Left lobe of liver (tissue), 2 donors: ENCODE data around the gene SPTBN5. TPM values are rescaled to one million over a fixed set of nuclear protein-coding genes. Genes with fewer than 3 reads are reported as not detected.
"Not testable (repeated sequence)": the region's sequence is repeated elsewhere in the genome, so short reads cannot be mapped to it uniquely, and the experiment has no call there.

Source experiments
- ATAC-seq: fragments of 200-7000 bp; cut with Tn5 transposase; one replicate; pipeline ENCODE4 v1.9.1; 2020; ENCODE audit warnings: mild to moderate bottlenecking, moderate library complexity
- DNase-seq: peaks from one replicate; pipeline ENCODE4 v3.0.0-alpha.2; 2020; ENCODE audit warnings: low spot score
- total RNA-seq: library from RNA; stranded (reverse); gene quantifications from one replicate; pipeline ENCODE4 v1.2.1, GENCODE V29; 2021
- donor health status: DM: no; HTN: no; CAD: no; lungs with moderate emphysema.
- donor health status: DM: no; HTN: yes; CAD: no.

The SPTBN5 gene
- total RNA-seq, 1 donor from 2014 or later: 3.5 TPM

DNA sequence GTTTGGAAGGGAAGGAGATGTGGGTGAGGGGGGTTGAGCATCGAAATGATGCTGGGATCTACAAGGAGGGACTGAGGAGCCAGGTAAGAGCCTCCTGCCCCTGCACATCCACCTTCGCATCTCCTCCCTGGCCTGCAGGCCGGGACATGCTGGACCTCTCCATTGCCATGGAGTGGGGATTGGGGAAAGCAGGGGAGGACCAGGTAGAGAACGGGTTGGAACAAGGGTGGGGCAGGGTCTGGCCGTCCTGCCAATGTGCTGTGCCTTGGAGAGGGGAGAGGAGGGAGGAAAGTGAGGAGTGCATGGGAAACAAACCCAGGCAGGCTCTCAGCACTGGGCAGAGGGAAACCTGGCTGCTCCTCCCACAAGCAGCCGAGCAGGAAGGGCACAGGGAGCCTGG is 44.6 kb downstream of the SPTBN5 start:
- DNase-seq (no peak), ATAC-seq (no peak)

DNA sequence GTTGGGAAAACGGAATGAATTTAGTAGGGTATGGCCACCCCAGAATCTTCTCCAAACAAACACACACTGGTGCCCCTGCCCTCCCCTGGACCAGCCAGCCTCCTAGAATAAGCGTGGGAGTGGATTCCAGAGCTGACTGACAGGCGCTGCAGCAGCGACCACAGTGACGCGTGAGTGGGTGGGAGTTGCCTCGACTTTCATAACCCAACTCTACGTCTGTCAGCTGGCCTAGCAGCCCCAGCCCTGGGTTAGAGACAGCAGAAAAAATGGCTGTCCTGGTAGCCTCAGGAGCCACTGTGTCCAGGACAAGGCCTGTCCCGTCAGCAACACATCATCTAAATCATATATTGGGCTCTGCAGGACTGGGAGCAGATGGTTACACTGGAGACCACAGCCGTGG is 45.2 kb downstream of the SPTBN5 start:
- DNase-seq: no peak
- no peak for ATAC-seq

DNA sequence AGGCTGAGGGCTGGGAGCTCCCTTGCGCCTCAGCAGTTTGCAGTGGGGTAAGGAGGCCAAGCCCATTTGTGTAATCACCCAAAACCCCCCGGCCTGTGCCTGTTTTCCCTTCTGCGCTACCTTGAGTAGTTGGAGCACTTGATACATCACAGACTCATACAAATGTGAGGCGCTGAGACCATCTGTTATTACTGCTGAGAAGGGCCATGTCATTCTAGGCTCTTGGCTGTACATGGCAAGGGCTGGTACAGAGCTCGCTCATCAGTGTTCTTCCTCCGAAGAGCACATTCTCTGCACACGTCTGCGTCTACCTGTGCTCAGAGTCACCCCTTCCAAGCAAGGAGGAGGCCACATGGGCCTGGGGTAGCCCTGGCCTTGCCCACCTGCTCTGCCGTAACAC is 45.9 kb downstream of the SPTBN5 start:
- ATAC-seq: no peak

DNA sequence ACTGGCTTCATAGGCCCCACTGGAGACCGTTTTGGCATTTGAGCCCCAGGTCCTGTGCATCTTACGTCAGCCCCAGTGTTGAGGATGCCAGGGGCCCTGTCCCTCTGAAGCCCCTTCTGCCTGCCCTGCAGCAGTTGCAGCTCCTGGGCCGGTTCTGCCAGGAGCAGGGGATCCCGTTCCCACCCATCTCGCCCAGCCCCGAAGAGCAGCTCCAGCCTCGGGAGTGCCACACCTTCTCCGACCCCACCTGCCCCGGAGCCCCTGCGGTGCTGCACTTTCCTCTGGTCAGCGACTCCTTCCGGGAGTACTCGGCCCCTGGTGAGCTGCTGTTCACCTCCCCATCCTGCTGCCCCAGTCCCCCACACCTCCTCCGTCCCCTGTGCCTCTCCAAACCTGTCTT is 46.6 kb downstream of the SPTBN5 start:
- ATAC-seq (no peak), DNase-seq (no peak)

More for the DNA sequence above, 45.9 kb downstream of the SPTBN5 start:
- DNase-seq: no peak

GRCh38 chr15:41844814-41845213 is 49.0 kb downstream of the SPTBN5 start:
- ATAC-seq (no peak), DNase-seq (no peak)

DNA sequence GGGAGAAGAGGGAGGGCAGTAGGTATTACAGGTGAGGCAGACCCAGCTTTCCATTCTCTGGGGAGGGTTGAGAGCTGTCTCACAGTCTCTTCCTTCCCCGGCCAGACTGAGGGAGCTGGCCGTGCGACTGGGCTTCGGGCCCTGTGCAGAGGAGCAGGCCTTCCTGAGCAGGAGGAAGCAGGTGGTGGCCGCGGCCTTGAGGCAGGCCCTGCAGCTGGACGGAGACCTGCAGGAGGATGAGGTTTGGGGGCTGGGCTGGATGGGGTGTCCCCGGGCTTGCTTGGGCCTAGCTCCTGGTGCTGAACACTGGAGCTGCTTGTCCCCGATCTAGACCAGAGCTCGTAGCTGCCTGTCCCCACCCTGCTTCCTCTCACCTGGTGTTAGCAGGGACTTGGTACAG is 50.3 kb downstream of the SPTBN5 start:
- ATAC-seq (no peak), DNase-seq (no peak)

- DNase-seq (no peak), ATAC-seq (no peak)
These were observed 51.6 kb downstream of the SPTBN5 start for GRCh38 chr15:41842229-41842628.

- DNase-seq (no peak), ATAC-seq (no peak)
These were observed 52.7 kb downstream of the SPTBN5 start for GRCh38 chr15:41841131-41841530.

DNA sequence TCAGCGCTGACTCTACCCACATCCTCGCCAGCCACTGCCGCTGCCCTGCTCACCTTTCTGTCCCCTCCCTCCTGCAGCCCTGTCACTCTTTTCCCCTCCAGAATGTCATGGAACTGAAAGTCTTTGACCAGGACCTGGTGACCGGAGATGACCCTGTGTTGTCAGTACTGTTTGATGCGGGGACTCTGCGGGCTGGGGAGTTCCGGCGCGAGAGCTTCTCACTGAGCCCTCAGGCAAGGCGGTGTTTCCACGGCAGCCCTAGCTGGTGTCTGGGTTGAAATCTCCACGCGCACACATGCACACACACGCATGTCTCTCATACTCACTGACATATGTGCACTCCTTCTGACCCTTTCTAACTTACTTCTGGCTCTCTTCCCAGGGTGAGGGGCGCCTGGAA is 53.2 kb downstream of the SPTBN5 start:
- DNase-seq (no peak), ATAC-seq (no peak)

DNA sequence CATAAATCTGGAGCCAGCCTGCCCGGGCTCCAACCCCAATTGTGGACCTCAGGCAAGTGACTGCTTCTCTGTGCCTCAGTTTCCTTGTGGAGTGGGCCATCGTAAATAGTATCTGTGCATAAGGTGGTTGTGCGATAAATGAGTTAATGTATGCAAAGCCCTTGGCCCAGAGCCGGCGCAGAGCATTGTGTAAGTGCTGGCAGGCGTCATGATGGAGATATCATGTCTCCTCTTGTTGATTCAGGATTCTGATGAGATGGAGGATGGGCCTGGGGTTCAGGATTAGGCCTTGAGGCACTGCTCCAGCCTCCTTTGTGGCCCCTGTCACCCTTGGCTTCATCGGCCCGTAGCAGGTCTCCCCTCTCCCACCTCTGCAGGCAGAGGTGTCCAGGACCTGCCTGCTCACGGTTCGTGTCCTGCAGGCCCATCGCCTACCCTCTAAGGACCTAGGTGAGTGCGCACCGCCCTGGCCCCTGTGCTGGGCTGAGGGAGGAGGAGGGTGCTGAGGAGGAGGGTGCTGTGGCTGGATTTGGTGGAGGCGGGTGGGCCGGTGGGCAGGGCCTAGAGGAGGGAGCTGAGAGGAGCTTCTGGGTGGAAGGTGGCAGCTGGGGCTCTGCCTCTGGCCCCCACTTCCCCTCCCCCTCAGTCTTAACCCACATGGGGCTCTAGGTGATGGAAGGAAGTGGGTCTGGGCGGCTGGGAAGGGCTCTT is 53.9 kb downstream of the SPTBN5 start:
- DNase-seq: no peak
- ATAC-seq: no peak

- ATAC-seq: peak; percentile 40
- no peak for DNase-seq
These were observed 55.4 kb downstream of the SPTBN5 start, which contains the start of gene PLA2G4B for GRCh38 chr15:41838400-41838897. Gene PLA2G4B (plus strand): TSS chr15:41838847. CDS start chr15:41838914, 67 bp downstream.

- ATAC-seq: no peak
These were observed 57.0 kb downstream of the SPTBN5 start for GRCh38 chr15:41836713-41837454.

GRCh38 chr15:41836073-41836472 is 57.8 kb downstream of the SPTBN5 start:
- DNase-seq (no peak), ATAC-seq (no peak)

More at GRCh38 chr15:41836713-41837454, 57.0 kb downstream of the SPTBN5 start:
- DNase-seq: no peak

GRCh38 chr15:41834096-41834495 is 59.8 kb downstream of the SPTBN5 start:
- ATAC-seq: no peak

GRCh38 chr15:41832875-41833274 is 61.0 kb downstream of the SPTBN5 start:
- no peak for ATAC-seq
- no peak for DNase-seq

More at GRCh38 chr15:41834096-41834495, 59.8 kb downstream of the SPTBN5 start:
- DNase-seq: no peak

DNA sequence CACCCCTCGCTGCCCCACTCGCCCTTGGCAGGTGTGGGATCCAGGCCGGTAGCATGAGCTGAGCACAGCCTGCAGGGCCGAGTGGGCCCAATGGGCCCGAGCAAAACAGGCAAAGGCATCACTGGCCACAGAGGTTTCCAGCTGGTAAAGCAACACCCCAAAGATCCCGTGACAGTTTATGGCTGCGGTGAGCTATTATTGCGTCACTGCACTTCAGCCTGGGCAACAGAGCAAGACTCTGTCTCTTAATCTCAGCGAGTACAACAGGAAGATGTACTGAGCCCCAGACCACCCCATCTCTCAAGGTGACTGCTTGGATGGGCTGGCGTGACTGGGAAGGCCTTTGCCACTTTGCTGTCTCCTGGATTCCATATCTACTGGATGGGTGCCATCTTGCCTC is 61.6 kb downstream of the SPTBN5 start:
- no peak for ATAC-seq

GRCh38 chr15:41831291-41831690 is 62.6 kb downstream of the SPTBN5 start:
- not testable (repeated sequence) for DNase-seq, ATAC-seq

More for the DNA sequence above, 61.6 kb downstream of the SPTBN5 start:
- no peak for DNase-seq

DNA sequence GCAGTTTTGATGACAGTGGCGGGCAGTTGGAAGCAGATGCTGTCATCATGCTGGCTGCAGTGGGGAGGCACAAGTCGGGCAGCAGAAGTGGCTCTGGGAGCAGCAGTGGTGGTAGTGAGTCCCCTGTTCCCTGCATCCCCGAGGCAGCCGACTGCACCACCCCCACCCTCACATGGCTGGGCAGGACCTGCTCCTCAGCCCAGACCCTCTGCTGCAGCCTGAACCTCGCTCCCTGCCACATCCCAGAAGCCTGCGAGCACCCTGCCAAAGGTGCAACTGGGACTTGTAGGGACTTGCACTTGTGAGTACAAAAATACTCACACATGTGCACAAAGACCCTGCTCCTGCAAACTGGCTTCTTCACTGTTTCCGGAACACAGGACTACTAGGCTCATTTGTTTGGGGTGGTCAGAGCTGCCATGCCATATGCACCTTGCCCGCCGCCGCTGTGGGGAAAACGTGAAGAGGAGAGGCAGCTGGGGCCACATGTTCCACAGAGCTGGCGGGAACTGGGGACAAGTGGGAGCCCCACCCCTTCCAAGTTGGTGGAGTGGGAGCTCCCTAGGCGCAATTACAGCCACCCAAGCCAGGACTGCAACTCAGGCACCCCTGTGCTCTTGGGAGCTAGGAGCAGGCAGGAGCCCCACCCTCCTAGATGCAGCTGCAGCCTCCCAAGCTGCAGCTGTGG is 63.8 kb downstream of the SPTBN5 start:
- DNase-seq (no peak), ATAC-seq (no peak)

GRCh38 chr15:41828807-41829141 is 65.1 kb downstream of the SPTBN5 start:
- DNase-seq: no peak
- no peak for ATAC-seq

- peak; percentile 96 for ATAC-seq
- peak; percentile 98 for DNase-seq
These were observed 65.7 kb downstream of the SPTBN5 start, which contains the start of gene JMJD7 for GRCh38 chr15:41827880-41828806. Gene JMJD7 (plus strand): TSS chr15:41828092. CDS start chr15:41828125, 33 bp downstream.
